GM19455 (cell line): ENCODE measurements around the gene NKX6-2.
"Not testable (repeated sequence)": the region's sequence is repeated elsewhere in the genome, so short reads cannot be mapped to it uniquely, and the experiment has no call there.

Source experiments
- ATAC-seq: cut with Tn5 transposase; IDR thresholded peaks from one replicate; pipeline ENCODE4 v1.9.1; 2021; ENCODE audit not compliant: unreplicated experiment

Gene NKX6-2

GRCh38 chr10:132758865-132759264 is 27.1 kb downstream of the NKX6-2 start:
- ATAC-seq: no peak

- no peak for ATAC-seq
These were observed 28.8 kb downstream of the NKX6-2 start for GRCh38 chr10:132757171-132757570.

GRCh38 chr10:132756591-132756990 is 29.4 kb downstream of the NKX6-2 start:
- no peak for ATAC-seq

DNA sequence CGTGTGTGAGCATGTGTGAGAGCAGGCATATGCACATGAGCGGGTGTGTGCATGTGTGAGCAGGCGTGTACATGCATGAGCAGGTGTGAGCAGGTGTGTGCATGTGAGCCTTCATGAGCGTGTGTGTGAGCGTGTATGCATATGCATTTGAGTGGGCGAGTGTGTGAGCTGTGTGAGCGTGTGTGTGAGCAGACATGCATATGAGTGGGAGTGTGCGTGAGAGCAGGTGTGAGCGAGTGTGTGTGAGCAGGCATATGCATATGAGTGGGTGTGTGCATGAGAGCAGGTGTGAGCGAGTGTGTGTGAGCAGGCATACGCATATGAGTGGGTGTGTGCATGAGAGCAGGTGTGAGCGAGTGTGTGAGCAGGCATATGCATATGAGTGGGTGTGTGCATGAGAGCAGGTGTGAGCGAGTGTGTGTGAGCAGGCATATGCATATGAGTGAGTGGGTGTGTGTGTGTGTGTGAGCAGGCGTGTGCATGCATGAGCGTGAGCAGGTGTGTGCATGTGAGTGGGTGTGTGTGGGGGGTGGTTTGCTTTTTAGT is 30.7 kb downstream of the NKX6-2 start:
- ATAC-seq: no peak

GRCh38 chr10:132754071-132754470 is 31.9 kb downstream of the NKX6-2 start:
- ATAC-seq: no peak

- ATAC-seq: no peak
These were observed 32.4 kb downstream of the NKX6-2 start for GRCh38 chr10:132753596-132753995.

DNA sequence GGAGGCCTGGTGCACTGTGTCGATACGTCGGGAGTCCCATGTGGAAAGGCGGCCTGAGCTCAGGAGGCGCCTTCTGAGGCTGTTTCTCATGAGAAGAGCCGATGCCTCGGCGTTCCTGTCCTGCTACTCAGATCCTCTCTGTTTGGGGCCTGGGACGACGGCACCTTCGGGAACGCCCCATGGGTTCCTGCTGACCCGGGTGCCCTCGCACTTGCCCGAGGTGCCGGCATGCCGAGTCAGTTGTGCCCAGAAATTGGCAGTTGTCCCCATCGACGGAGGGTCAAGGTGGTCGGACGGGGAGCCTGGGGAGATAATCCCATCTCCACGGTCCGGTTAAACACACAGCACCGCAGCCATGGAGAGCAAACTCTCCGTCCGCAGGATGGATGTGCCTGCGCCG is 33.0 kb downstream of the NKX6-2 start:
- ATAC-seq: no peak

GRCh38 chr10:132752378-132752777 is 33.6 kb downstream of the NKX6-2 start:
- no peak for ATAC-seq

DNA sequence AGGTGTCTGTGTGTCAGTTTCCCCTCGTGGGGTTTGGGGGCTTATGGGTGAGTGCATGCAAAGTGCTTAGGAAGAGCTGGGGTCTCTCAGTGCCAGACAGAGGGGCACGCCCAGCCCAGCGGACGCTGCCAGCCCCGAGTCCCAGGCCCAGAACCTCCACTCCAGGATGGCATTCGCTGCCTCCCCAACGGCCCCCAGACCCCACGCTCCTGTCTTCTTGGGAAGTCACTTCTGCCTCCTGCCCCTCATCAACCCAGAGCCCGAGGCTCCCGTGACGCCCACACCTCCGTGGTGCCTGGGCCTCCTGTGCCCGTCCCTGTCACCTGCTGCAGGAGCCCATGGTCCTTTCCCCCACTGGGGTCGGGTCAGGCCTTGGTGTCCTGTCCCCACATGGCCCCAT is 35.0 kb downstream of the NKX6-2 start:
- no peak for ATAC-seq

DNA sequence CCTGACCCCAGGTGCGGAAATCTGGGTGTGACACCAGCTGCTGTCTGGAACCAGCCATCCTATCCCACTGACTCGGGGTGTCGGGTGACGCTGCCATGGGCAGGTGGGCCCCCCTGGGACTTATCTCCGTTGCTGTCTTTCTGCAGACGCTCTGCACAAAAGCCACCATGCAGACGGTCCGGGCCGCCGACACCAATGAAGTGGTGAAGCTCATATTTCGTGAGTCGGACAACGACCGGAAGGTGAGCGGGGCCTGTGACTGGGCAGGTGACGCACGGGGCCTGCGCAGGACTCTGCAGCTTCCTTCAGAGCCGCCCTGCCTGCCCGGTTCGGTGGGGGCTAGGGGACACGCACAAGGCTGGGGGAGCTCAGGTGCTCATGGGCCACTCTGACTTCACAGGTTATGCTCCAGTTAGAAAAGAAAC is 36.6 kb downstream of the NKX6-2 start:
- no peak for ATAC-seq

- no peak for ATAC-seq
These were observed 37.2 kb downstream of the NKX6-2 start for GRCh38 chr10:132748545-132749370.

DNA sequence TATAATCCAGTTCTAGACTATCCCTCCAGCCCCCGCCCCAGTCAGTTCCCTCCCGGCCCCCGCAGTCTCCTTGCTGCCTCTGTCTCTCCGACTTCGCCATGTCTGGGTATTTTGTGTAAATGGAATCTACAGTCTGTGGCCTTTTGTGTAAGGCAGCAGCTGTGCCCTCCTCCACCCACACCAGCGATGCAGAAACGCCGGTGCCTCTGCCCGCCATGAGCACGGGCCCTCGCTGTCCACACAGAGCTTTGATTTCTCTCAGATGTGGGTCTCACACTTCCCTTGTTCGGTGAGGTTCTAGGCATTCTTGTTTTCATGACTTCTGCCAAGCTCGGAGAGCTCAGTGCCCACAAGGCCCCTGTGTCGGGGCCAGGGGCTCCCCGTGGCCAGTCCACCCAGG is 37.8 kb downstream of the NKX6-2 start:
- no peak for ATAC-seq

- no peak for ATAC-seq
These were observed 38.9 kb downstream of the NKX6-2 start for GRCh38 chr10:132746801-132747625.

DNA sequence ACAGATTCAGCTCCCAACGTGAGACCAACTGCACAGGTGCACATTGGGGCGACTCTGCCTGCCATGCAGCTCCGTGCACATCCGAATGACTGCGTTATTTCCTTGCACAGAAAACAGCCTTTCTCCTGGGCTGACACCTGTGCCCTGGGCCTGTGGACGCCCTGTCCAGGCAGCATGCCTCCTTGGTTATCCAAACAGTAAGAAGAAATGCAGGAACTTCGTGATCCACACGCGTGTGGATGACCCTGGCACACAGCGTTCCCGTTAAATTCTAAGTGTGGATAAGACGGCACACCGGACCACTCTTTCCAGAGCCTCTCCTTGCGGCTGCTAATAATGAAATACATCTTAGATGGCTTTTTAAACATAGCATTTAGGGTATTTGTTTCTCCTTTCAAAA is 39.6 kb downstream of the NKX6-2 start:
- no peak for ATAC-seq

DNA sequence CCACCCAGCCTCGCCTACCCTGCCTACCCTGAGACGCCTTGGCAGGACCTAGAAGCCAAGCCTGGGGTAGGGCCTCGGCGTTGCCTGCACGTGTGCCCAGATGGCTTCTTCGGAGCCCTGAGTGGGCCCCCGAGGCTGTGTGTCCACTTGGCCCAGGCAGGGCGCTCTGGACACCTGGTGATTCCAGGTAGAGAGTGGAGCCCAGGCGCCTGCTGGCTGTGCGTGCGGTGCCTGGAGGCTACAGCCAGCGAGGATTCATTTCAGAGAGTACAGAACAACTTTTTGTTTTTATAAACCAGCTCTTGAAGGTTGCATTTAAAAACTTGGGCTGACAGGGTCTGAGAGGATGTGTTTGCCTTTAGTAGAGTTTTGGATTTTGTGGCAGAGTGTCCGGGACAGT is 40.0 kb downstream of the NKX6-2 start:
- no peak for ATAC-seq

- no peak for ATAC-seq
These were observed 40.4 kb downstream of the NKX6-2 start for GRCh38 chr10:132745511-132745910.

DNA sequence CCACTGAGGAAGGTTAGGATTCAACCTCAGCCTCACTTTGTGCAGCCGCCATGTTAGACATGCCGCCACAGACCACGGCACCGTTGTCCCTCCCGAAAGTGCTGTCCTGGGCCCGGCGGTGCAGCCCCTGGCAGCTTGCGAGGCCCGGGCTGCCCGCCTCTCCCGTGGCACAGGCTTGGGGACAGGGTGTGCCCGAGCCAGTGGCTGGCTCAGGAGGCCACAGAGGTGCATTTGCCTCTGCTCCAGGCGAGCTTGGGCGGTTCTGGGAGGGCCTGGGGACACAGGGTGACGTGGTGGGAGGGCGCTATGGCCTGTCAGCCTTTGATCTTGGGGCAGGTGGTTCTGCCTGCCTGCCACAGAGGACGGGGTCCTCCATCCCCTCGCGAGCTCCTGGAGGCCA is 41.1 kb downstream of the NKX6-2 start:
- ATAC-seq: no peak

DNA sequence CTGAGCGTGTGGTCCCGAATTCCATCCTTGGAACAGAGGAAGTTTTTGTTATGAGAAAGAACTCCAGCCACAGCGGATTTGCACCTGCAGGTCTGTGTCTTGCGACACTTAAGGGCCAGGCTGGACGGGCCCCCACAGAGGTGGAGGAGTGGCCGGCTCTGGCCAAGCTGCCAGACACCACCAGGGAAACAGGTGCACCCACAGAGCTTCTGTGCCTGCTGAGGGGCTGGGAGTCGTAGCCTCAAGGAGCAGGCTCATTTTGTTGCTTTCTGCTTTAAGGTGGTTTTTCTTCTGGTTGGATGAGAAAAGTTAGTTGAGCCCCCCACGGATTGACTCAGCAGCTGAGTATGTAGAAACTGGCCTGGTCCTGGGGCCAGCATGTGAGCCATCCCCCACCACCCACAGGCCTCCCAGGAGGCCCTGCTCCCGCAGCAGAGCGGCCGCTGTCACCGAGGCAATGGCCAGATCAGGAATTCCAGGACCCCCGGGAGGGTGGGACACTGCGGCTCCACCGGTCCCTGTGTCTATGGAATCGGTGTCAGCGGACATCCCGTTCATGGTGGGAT is 41.9 kb downstream of the NKX6-2 start:
- ATAC-seq: no peak

DNA sequence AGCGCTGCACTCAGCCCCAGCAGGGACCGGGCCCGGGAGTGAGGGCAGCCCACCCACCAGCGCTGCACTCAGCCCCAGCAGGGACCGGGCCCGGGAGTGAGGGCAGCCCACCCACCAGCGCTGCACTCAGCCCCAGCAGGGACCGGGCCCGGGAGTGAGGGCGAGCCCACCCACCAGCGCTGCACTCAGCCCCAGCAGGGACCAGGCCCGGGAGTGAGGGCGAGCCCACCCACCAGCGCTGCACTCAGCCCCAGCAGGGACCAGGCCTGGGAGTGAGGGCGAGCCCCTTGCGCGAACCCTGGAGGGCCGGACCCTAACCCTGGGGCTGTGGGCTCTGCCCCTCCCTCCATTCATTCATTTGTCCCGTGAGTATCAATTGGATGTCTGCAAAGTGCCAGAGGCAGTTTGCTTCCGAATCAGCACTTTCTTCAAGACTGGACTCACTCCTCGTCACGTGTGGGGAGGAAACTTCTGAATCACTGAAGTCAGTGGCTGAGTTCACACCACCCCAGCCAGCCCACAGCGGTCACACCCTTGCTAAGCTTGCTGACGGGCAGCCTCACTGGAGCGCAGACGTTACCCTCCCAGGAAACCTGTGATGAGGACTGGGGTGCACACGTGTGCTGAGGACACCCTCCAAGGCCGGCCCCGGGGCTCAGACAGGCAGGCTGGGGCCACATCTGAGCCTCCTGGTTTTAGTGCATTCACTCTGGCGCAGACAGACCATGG is 42.6 kb downstream of the NKX6-2 start:
- not testable (repeated sequence) for ATAC-seq

DNA sequence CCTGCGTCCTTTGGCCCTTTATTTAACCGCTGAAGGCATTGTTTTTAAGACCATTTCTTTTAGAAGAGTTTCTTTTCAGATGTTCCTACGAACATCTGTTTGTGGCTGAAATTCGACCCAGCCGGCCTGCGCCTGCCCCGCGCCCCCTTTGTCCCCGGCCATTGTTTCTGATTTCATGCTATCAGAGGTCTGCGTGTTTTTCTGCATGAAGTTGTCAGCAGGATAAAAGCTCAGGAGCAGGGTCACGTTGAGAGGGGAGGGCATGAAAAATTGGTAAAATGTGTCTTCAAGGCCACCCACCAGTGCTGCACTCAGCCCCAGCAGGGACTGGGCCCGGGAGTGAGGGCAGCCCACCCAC is 43.1 kb downstream of the NKX6-2 start:
- ATAC-seq: no peak
